Osteoblast (primary cell): Measurements from ENCODE around the gene MXD3. TPM values are rescaled to one million over a fixed set of nuclear protein-coding genes. Genes with fewer than 3 reads are reported as not detected.

ENCODE experiments used
- DNase-seq: peaks from one replicate; pipeline ENCODE4 v3.0.0; 2011; ENCODE audit warnings: low spot score, mixed read lengths; ENCODE audit not compliant: insufficient read length; ENCODE audit errors: missing footprints
- H2AFZ ChIP-seq: 2 replicates; pipeline ENCODE4 v1.6.0; 2011; ENCODE audit warnings: mild to moderate bottlenecking, low read length
- H3K27ac ChIP-seq: 2 replicates; pipeline ENCODE4 v1.5.1; 2011; ENCODE audit warnings: mild to moderate bottlenecking, low read depth, low read length, moderate library complexity
- H3K27me3 ChIP-seq: 2 replicates; pipeline ENCODE4 v1.6.0; 2012; ENCODE audit warnings: mild to moderate bottlenecking, control low read depth, inconsistent platforms, low read length, moderate library complexity; ENCODE audit not compliant: insufficient read depth
- H3K36me3 ChIP-seq: 2 replicates; pipeline ENCODE4 v1.5.1; 2011; ENCODE audit warnings: mild to moderate bottlenecking, low read length, control low read depth, moderate library complexity; ENCODE audit not compliant: insufficient read depth
- H3K4me1 ChIP-seq: 2 replicates; pipeline ENCODE4 v1.5.1; 2011; ENCODE audit warnings: mild to moderate bottlenecking, low read length, control low read depth, moderate library complexity; ENCODE audit not compliant: insufficient read depth
- H3K4me2 ChIP-seq: 2 replicates; pipeline ENCODE4 v1.6.0; 2011; ENCODE audit warnings: mild to moderate bottlenecking, low read length; ENCODE audit not compliant: insufficient read depth
- H3K4me3 ChIP-seq: fragments of 200-600 bp; sonication (generic); 3 replicates; pipeline ENCODE4 v1.5.1; 2012; ENCODE audit warnings: mild to moderate bottlenecking, low read length, inconsistent platforms; ENCODE audit not compliant: insufficient read depth
- H3K79me2 ChIP-seq: 2 replicates; pipeline ENCODE4 v1.6.0; 2012; ENCODE audit warnings: mild to moderate bottlenecking, low read length, control low read depth, inconsistent platforms; ENCODE audit not compliant: insufficient read depth
- H3K9me3 ChIP-seq: 2 replicates; pipeline ENCODE4 v1.5.1; 2011; ENCODE audit warnings: low read depth, low read length, control low read depth
- H4K20me1 ChIP-seq: 2 replicates; pipeline ENCODE4 v1.6.0; 2012; ENCODE audit warnings: mild to moderate bottlenecking, low read length, control low read depth; ENCODE audit not compliant: insufficient read depth
- CTCF ChIP-seq: IDR thresholded peaks from 2 replicates; pipeline ENCODE4 v1.5.1; 2011; ENCODE audit warnings: mild to moderate bottlenecking, low read depth, low read length, moderate library complexity; ENCODE audit errors: extremely low read depth
- total RNA-seq: library from RNA; depleted of rRNA; stranded (reverse); fragments of >200 nt; gene quantifications from 2 replicates; pipeline ENCODE4 v1.2.3, GENCODE V29; 2012

Gene MXD3
- total RNA-seq, 1 donor, result 3.3 TPM

- H3K4me1 ChIP-seq, result no peaks in the 10 kb centered on the region
- peak; percentile 64 for DNase-seq
- H3K27ac ChIP-seq, result no peak overlapping the region
- H3K4me2 ChIP-seq, result no peak overlapping the region
- no peak overlapping the region for H3K4me3 ChIP-seq
- H3K9me3 ChIP-seq, result no peaks in the 10 kb centered on the region
- no peaks in the 10 kb centered on the region for H3K27me3 ChIP-seq
- H4K20me1 ChIP-seq, result peaks cover 19% of the 10 kb centered on the region
- H2AFZ ChIP-seq, result no peak overlapping the region
- H3K79me2 ChIP-seq, result peaks cover 33% of the 10 kb centered on the region
- TF ChIP-seq CTCF, result no peak
- H3K36me3 ChIP-seq, result peaks cover 48% of the 10 kb centered on the region
These were observed 25.2 kb upstream of the MXD3 start for GRCh38 chr5:177336603-177337494.

GRCh38 chr5:177336112-177336511, 24.4 kb upstream of the MXD3 start:
- H3K4me2 ChIP-seq, result no peak overlapping the region
- H3K4me1 ChIP-seq, result no peaks in the 10 kb centered on the region
- no peaks in the 10 kb centered on the region for H3K9me3 ChIP-seq
- no peak overlapping the region for H3K4me3 ChIP-seq
- H3K27me3 ChIP-seq, result no peaks in the 10 kb centered on the region
- peaks cover 19% of the 10 kb centered on the region for H4K20me1 ChIP-seq
- TF ChIP-seq CTCF, result peak; percentile 38
- peak; percentile 90 for DNase-seq
- H3K27ac ChIP-seq, result no peak overlapping the region
- peaks cover 26% of the 10 kb centered on the region for H3K79me2 ChIP-seq
- no peak overlapping the region for H2AFZ ChIP-seq
- peaks cover 48% of the 10 kb centered on the region for H3K36me3 ChIP-seq

GRCh38 chr5:177335701-177336065, 24.0 kb upstream of the MXD3 start:
- Histone ChIP-seq H3K36me3 (peaks cover 48% of the 10 kb centered on the region), H4K20me1 (peaks cover 19% of the 10 kb centered on the region), H2AFZ (no peak overlapping the region), H3K79me2 (peaks cover 26% of the 10 kb centered on the region), H3K4me2 (no peak overlapping the region), H3K4me3 (no peak overlapping the region), H3K4me1 (no peaks in the 10 kb centered on the region), H3K9me3 (no peaks in the 10 kb centered on the region), H3K27me3 (no peaks in the 10 kb centered on the region), H3K27ac (no peak overlapping the region)
- no peak for DNase-seq
- no peak for TF ChIP-seq CTCF

- Histone ChIP-seq H3K4me1 (no peaks in the 10 kb centered on the region), H2AFZ (no peak overlapping the region), H3K79me2 (peaks cover 23% of the 10 kb centered on the region), H3K4me2 (no peak overlapping the region), H3K27ac (no peak overlapping the region), H3K27me3 (no peaks in the 10 kb centered on the region), H4K20me1 (peaks cover 19% of the 10 kb centered on the region), H3K9me3 (no peaks in the 10 kb centered on the region), H3K36me3 (peaks cover 52% of the 10 kb centered on the region), H3K4me3 (no peak overlapping the region)
- no peak for TF ChIP-seq CTCF
- peak; percentile 46 for DNase-seq
These were observed 23.3 kb upstream of the MXD3 start for GRCh38 chr5:177334781-177335700.
